ENCODE measurements around the gene ESR1. TPM values are rescaled to one million over a fixed set of nuclear protein-coding genes. Genes with fewer than 3 reads are reported as not detected.

Gene ESR1
- total and polyA plus RNA-seq, 9 of the 15 experiments (the other 6 are each of a cell fraction or from before 2014, with no cell fraction given), result 0.03 to 0.27 (median 0.08) TPM; not detected in 1

- TF ChIP-seq, protein P1, sequence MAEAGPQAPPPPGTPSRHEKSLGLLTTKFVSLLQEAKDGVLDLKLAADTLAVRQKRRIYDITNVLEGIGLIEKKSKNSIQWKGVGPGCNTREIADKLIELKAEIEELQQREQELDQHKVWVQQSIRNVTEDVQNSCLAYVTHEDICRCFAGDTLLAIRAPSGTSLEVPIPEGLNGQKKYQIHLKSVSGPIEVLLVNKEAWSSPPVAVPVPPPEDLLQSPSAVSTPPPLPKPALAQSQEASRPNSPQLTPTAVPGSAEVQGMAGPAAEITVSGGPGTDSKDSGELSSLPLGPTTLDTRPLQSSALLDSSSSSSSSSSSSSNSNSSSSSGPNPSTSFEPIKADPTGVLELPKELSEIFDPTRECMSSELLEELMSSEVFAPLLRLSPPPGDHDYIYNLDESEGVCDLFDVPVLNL (CRISPR knock-in tag; IDR thresholded peaks at IDR 0.05; ENCODE audit: low read depth), result no peak
- TF ChIP-seq ATF1 (CRISPR knock-in tag; IDR thresholded peaks at IDR 0.05) (no peak), ATF1 (tag; IDR thresholded peaks at IDR 0.05) (no peak)
Observed at GRCh38 chr6:151869345-151869744, 61.9 kb downstream of the ESR1 start (continued).

GRCh38 chr6:151869787-151870186, 62.3 kb downstream of the ESR1 start:
- POLR2A ChIA-PET, result no interaction called here
- 0% methylated on average over 1 of the region's 1 CpG for WGBS (ENCODE audit: insufficient coverage, low coverage, missing lambda C conversion rate)
- ATAC-seq, result no peak
- TF ChIP-seq ZC3H11A (IDR thresholded peaks at IDR 0.05; ENCODE audit: low read depth, low read length), result no peak
- no peak for TF ChIP-seq FOXM1 (IDR thresholded peaks at IDR 0.05; ENCODE audit: low read depth)
- TF ChIP-seq FOXM1 (CRISPR knock-in tag; IDR thresholded peaks at IDR 0.05; ENCODE audit: low read depth), result no peak
- TF ChIP-seq ZBTB40 (IDR thresholded peaks at IDR 0.05), result no peak
- no peak for TF ChIP-seq ZBTB40 (CRISPR knock-in tag; IDR thresholded peaks at IDR 0.05)
- no peak for TF ChIP-seq ATF6 (CRISPR knock-in tag; IDR thresholded peaks at IDR 0.05)
- no peak for TF ChIP-seq ESRRB (CRISPR knock-in tag; IDR thresholded peaks at IDR 0.05; ENCODE audit: borderline replicate concordance)
- TF ChIP-seq MEF2D (tag; conservative IDR thresholded peaks at IDR 0.05; ENCODE audit: low read depth), result no peak

More at GRCh38 chr6:151869787-151870186, 62.3 kb downstream of the ESR1 start:
- DNase-seq (ENCODE audit: extremely low read depth in 1 of 4, low spot score in 3 of 4), result no peak
- no peak for FAIRE-seq
- no peaks in the 10 kb centered on the region for H3K27me3 ChIP-seq (ENCODE audit: control insufficient read depth in 2 of 2, insufficient read depth in 2 of 2, low read length in 2 of 2)
- H3K9ac ChIP-seq (ENCODE audit: insufficient read depth in 1 of 2, low read depth in 2 of 2, low read length in 2 of 2), result no peak overlapping the region
- no peaks in the 10 kb centered on the region for H3K9me1 ChIP-seq (ENCODE audit: control insufficient read depth, insufficient read depth, low read length)
- H3K36me3 ChIP-seq (ENCODE audit: control insufficient read depth, insufficient read depth, low read length), result no peaks in the 10 kb centered on the region
- H3K27ac ChIP-seq (ENCODE audit: extremely low read depth, low read depth, low read length), result no peak overlapping the region
- CTCF ChIA-PET (ENCODE audit: low intra/inter-chr PET ratio), result no interaction called here
- in situ Hi-C loops (cut with MboI), result no loop called here
- H3K4me2 ChIP-seq (ENCODE audit: insufficient read depth, low read length), result no peak overlapping the region
- H3K9me3 ChIP-seq (replicated peaks; ENCODE audit: control insufficient read depth, insufficient read depth, low read depth, low read length), result no peaks in the 10 kb centered on the region
- intact Hi-C loops (cut with micrococcal nuclease), result no loop called here
- H3K79me2 ChIP-seq (ENCODE audit: control insufficient read depth, insufficient read depth, low read length), result no peaks in the 10 kb centered on the region
- BruUV-seq (replicated peaks), result no TSS peak
- H3K4me1 ChIP-seq (replicated peaks in 1 of 2; ENCODE audit: control insufficient read depth in 2 of 2, insufficient read depth in 2 of 2, low read length in 2 of 2), result no peaks in the 10 kb centered on the region
- no peak overlapping the region for H2AFZ ChIP-seq (ENCODE audit: low read depth, low read length)
- H3K4me3 ChIP-seq, result no peak overlapping the region
- H4K20me1 ChIP-seq (replicated peaks; ENCODE audit: control insufficient read depth, insufficient read depth, low read length), result no peaks in the 10 kb centered on the region
